OCI-LY3 (cell line): ENCODE measurements around the gene HS6ST1.

ENCODE experiments used
- H2AFZ ChIP-seq: fragments of 200-600, 300-600 bp; shearing (Covaris generic); 2 replicates; pipeline ENCODE4 v1.6.0; 2014; ENCODE audit warnings: antibody characterized with exemption, low read depth, low read length
- H3K27ac ChIP-seq: fragments of 200-600, 300-600 bp; sonication (generic); 2 replicates; pipeline ENCODE4 v1.5.1; 2014; ENCODE audit warnings: mild to moderate bottlenecking, low read length, moderate library complexity, mixed read lengths
- H3K27me3 ChIP-seq: fragments of 200-600, 300-600 bp; sonication (generic); 2 replicates; pipeline ENCODE4 v1.6.1; 2014; ENCODE audit warnings: low read depth, low read length, mixed read lengths
- H3K36me3 ChIP-seq: fragments of 200-600, 300-600 bp; sonication (generic); replicated peaks from 2 replicates; pipeline ENCODE3; 2014; ENCODE audit warnings: low read depth, low read length, mixed read lengths
- H3K4me1 ChIP-seq: fragments of 300-600, 200-600 bp; sonication (generic); 2 replicates; pipeline ENCODE4 v1.6.1; 2014; ENCODE audit warnings: low read length, mixed read lengths
- H3K4me2 ChIP-seq: fragments of 200-600, 300-600 bp; sonication (generic); 2 replicates; pipeline ENCODE4 v1.6.1; 2014; ENCODE audit warnings: low read length, mixed read lengths
- H3K4me3 ChIP-seq: fragments of 300-600, 200-600 bp; sonication (generic); 2 replicates; pipeline ENCODE4 v1.5.1; 2014; ENCODE audit warnings: antibody characterized with exemption, mild to moderate bottlenecking, low read length, moderate library complexity
- H3K79me2 ChIP-seq: fragments of 300-600, 200-600 bp; shearing (Covaris generic); 2 replicates; pipeline ENCODE4 v1.6.1; 2014; ENCODE audit warnings: mild to moderate bottlenecking, low read length, mixed read lengths
- H3K9ac ChIP-seq: fragments of 300-600, 200-600 bp; shearing (Covaris generic); 2 replicates; pipeline ENCODE4 v1.6.0; 2014; ENCODE audit warnings: mild to moderate bottlenecking, low read length, moderate library complexity
- H3K9me3 ChIP-seq: fragments of 200-600, 300-600 bp; shearing (Covaris generic); 2 replicates; pipeline ENCODE4 v1.6.1; 2014; ENCODE audit warnings: low read length, mixed read lengths; ENCODE audit not compliant: insufficient read depth
- H4K20me1 ChIP-seq: fragments of 200-600, 300-600 bp; sonication (generic); 2 replicates; pipeline ENCODE4 v1.6.1; 2016; ENCODE audit warnings: low read length, mixed read lengths; ENCODE audit not compliant: insufficient read depth
- EZH2phosphoT487 ChIP-seq: fragments of 200-600 bp; shearing (Covaris generic); IDR thresholded peaks from 2 replicates; pipeline ENCODE4 v1.6.1; 2018; ENCODE audit warnings: antibody characterized with exemption, mixed run types, low read depth
- TF ChIP-seq, protein P1 (sequence below): fragments of 200-600, 300-600 bp; sonication (generic); IDR thresholded peaks from 2 replicates; pipeline ENCODE4 v1.5.1; 2014; ENCODE audit warnings: antibody characterized with exemption, low read length, low read depth

The HS6ST1 gene

DNA sequence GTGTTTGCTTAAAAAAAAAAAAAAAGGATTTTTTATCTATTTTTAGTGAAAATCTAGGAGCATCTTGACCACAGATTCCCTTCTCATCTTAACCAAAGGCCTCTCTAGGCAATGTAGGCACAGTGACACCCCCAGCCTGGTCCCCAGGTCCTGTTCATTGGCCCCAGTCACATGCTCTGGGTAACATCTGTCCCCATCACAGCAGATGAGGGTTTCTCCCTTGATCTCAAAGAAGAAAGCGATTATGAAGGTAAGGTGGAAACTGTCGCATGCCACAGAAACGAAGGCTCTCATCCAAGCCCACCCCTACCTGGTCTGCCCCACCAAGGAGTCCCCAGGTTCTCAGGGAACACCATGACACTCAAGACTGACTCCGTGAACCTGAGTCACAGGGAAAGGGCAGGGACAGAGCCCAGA lies 4.7 kb downstream of the HS6ST1 start:
- Histone ChIP-seq H4K20me1 (peaks cover 89% of the 10 kb centered on the region), H3K27me3 (no peaks in the 10 kb centered on the region), H2AFZ (no peak overlapping the region), H3K9me3 (no peaks in the 10 kb centered on the region), H3K4me1 (peaks cover 9% of the 10 kb centered on the region), H3K9ac (no peak overlapping the region), H3K27ac (no peak overlapping the region), H3K4me2 (no peak overlapping the region), H3K79me2 (peaks cover 89% of the 10 kb centered on the region), H3K4me3 (no peak overlapping the region), H3K36me3 (peaks cover 14% of the 10 kb centered on the region)
- TF ChIP-seq, protein P1, sequence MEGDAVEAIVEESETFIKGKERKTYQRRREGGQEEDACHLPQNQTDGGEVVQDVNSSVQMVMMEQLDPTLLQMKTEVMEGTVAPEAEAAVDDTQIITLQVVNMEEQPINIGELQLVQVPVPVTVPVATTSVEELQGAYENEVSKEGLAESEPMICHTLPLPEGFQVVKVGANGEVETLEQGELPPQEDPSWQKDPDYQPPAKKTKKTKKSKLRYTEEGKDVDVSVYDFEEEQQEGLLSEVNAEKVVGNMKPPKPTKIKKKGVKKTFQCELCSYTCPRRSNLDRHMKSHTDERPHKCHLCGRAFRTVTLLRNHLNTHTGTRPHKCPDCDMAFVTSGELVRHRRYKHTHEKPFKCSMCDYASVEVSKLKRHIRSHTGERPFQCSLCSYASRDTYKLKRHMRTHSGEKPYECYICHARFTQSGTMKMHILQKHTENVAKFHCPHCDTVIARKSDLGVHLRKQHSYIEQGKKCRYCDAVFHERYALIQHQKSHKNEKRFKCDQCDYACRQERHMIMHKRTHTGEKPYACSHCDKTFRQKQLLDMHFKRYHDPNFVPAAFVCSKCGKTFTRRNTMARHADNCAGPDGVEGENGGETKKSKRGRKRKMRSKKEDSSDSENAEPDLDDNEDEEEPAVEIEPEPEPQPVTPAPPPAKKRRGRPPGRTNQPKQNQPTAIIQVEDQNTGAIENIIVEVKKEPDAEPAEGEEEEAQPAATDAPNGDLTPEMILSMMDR: no peak
- no peak for TF ChIP-seq EZH2phosphoT487

DNA sequence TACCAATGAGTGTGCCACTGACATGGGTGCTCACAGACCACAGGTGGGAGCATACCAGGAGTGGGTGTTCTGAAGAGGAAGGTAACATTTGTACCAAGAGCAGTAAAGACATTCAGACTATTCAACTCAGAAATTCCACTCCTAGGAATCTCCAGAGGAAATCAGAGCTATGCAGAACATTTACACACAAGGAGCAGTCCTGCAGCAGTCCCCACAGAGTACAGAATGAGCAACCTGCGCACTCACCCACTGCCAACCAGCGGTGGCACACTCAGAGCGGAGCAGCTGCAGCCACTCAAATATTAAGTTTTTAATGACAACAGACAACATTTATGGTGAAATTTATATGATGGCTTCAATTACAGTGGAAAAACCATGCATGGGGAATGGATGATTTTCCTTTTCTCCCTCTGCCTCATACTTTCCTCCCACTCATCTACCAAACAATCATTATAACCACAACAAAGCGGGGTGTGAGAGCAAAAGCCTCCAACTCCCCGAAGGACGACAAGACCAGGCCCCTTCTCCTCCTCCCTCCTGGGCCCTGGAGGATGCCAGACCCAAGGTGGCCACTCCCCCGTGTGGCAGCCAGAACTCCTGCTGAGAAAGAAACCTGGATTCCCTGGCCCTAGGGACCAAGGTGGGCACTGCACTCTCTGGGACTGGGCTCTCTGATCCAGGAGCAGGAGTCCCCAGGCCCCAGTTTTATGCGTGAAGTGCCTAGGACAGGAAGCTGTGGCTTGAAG lies 5.4 kb downstream of the HS6ST1 start:
- TF ChIP-seq, protein P1: no peak
- no peak for TF ChIP-seq EZH2phosphoT487
- peaks cover 14% of the 10 kb centered on the region for H3K36me3 ChIP-seq
- H4K20me1 ChIP-seq: peaks cover 96% of the 10 kb centered on the region
- H3K9ac ChIP-seq: no peak overlapping the region
- H3K4me1 ChIP-seq: peaks cover 9% of the 10 kb centered on the region
- H3K9me3 ChIP-seq: no peaks in the 10 kb centered on the region
- peaks cover 95% of the 10 kb centered on the region for H3K79me2 ChIP-seq
- no peak overlapping the region for H2AFZ ChIP-seq
- H3K4me3 ChIP-seq: no peak overlapping the region
- H3K4me2 ChIP-seq: no peak overlapping the region
- H3K27ac ChIP-seq: no peak overlapping the region
- H3K27me3 ChIP-seq: no peaks in the 10 kb centered on the region

DNA sequence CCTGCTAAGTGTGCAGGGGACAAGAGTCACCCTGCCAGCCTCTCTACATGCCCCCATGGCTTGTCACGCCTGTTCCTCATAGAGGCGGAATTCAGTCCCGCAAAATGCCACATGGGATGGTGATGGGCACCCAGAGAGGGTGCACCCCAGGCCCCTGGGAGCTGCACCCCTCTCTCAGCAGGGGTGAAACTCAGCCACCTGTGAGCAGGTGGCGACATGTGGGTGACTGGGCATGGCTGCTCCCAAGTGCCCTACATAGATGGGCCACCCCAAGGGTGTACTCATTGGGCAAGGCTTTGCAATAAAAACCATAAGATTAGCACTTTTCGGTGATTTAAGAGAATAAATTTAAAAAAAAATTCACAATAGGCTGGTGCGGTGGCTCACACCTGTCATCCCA lies 6.3 kb downstream of the HS6ST1 start:
- H3K4me2 ChIP-seq: no peak overlapping the region
- peaks cover 100% of the 10 kb centered on the region for H4K20me1 ChIP-seq
- peaks cover 14% of the 10 kb centered on the region for H3K36me3 ChIP-seq
- H3K4me3 ChIP-seq: no peak overlapping the region
- H3K27me3 ChIP-seq: no peaks in the 10 kb centered on the region
- H3K4me1 ChIP-seq: peaks cover 9% of the 10 kb centered on the region
- TF ChIP-seq EZH2phosphoT487: no peak
- TF ChIP-seq, protein P1: no peak
- H3K9ac ChIP-seq: no peak overlapping the region
- H3K79me2 ChIP-seq: peaks cover 98% of the 10 kb centered on the region
- no peak overlapping the region for H3K27ac ChIP-seq
- no peaks in the 10 kb centered on the region for H3K9me3 ChIP-seq
- no peak overlapping the region for H2AFZ ChIP-seq

DNA sequence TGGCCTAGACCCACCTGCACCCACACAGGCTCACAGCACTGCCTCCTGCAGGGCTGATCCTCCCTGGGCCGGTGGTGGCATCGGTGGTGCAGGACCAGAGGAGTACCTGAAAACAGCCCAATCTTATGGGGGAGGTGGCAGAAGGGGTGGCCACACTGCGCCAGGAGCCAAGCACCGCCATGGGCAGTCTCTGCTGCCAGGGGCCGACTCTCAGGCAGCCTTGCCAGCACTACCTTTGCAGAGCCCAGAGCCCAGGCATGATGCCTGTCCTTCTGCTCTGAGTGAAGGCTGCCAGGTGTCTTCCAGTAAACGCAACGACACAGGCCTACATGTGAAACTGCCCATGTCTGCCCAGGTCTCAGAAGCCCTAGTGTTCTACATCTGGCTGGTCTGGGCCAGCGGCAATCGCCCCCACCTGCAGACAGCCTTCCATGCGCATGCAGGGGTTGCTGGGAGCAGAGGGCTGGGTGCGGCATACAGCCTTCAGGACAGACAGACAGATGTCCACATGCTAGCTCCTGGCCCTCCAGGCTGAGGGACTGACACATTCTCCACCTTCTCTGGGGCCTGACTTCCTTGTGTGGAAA lies 6.8 kb downstream of the HS6ST1 start:
- Histone ChIP-seq H3K27ac (no peak overlapping the region), H3K4me1 (peaks cover 4% of the 10 kb centered on the region), H2AFZ (no peak overlapping the region), H4K20me1 (peaks cover 100% of the 10 kb centered on the region), H3K36me3 (peaks cover 14% of the 10 kb centered on the region), H3K9me3 (no peaks in the 10 kb centered on the region), H3K4me2 (no peak overlapping the region), H3K27me3 (no peaks in the 10 kb centered on the region), H3K9ac (no peak overlapping the region), H3K4me3 (no peak overlapping the region), H3K79me2 (peaks cover 98% of the 10 kb centered on the region)
- TF ChIP-seq, protein P1: no peak
- TF ChIP-seq EZH2phosphoT487: no peak
